ENCODE results near the gene ATPAF2.

GRCh38 chr17:18042983-18043382, 4.0 kb upstream of the ATPAF2 start:
- TF ChIP-seq POLR2A (IDR thresholded peaks at IDR 0.05): no peak
- TF ChIP-seq CTCF (IDR thresholded peaks at IDR 0.05): no peak
- TF ChIP-seq POLR2AphosphoS5 (IDR thresholded peaks at IDR 0.05): no peak
- no peak for TF ChIP-seq EP300 (IDR thresholded peaks at IDR 0.05)
